Thyroid gland (tissue), 4 donors: ENCODE measurements around the gene GDAP1L1.

ENCODE experiments used
- CTCF ChIP-seq, 6 experiments: fragments of 200-600 bp in 3 of 6; fragments of 450-650 bp in 3 of 6; sonication (generic) in 3 of 6; IDR thresholded peaks; one replicate each; pipeline ENCODE4 v1.5.1; 2016 to 2019; ENCODE audit warnings: antibody characterized with exemption in 6 of 6, mild to moderate bottlenecking in 2 of 6, inconsistent platforms in 1 of 6, moderate library complexity in 1 of 6
- POLR2A ChIP-seq, 2 donors: fragments of 450-650 bp; IDR thresholded peaks; one replicate each; pipeline ENCODE4 v1.6.1; 2017; ENCODE audit warnings: antibody characterized with exemption in 2 of 2, mild to moderate bottlenecking in 2 of 2, moderate library complexity in 1 of 2

- no peak for TF ChIP-seq CTCF (IDR thresholded peaks at IDR 0.05)
- no peak for TF ChIP-seq POLR2A (IDR thresholded peaks at IDR 0.05)
These were observed 50.6 kb downstream of the GDAP1L1 start for GRCh38 chr20:44297721-44298120.
